HepG2 (cell line): ENCODE results near the gene ACSS3. TPM values are rescaled to one million over a fixed set of nuclear protein-coding genes. Genes with fewer than 3 reads are reported as not detected.

Experiments
- ATF7-NPFF ChIP-seq: sonication (generic); formaldehyde crosslinking; IDR thresholded peaks from 2 replicates; pipeline ENCODE4 v1.8.1; 2023; ENCODE audit warnings: mild to moderate bottlenecking, low read depth, missing genetic modification reagents, moderate library complexity
- CBX5 ChIP-seq: sonication (generic); formaldehyde crosslinking; IDR thresholded peaks from 2 replicates; pipeline ENCODE4 v1.4.0; 2020; ENCODE audit warnings: missing genetic modification reagents, borderline replicate concordance
- GATA4 ChIP-seq: sonication (generic); IDR thresholded peaks from 2 replicates; pipeline ENCODE4 v1.6.1; 2016; ENCODE audit warnings: antibody characterized with exemption, low read depth, borderline replicate concordance
- NR2F1 ChIP-seq, 2 experiments: fragments of 450-650 bp in 1 of 2; formaldehyde crosslinking in 1 of 2; IDR thresholded peaks; 2 replicates each; pipeline versions ENCODE4 v1.5.0 to v1.6.1; 2016 to 2020; ENCODE audit warnings: mild to moderate bottlenecking in 1 of 2, missing compliant biosample characterization in 1 of 2, missing genetic modification reagents in 1 of 2, moderate library complexity in 1 of 2
- POLR2A ChIP-seq, 2 experiments: IDR thresholded peaks; 2 replicates each; pipeline ENCODE4 v1.6.1; 2011; ENCODE audit warnings: low read depth in 2 of 2, low read length in 2 of 2, mild to moderate bottlenecking in 1 of 2, moderate library complexity in 1 of 2; ENCODE audit not compliant: insufficient read depth in 1 of 2
- SALL1 ChIP-seq: sonication (generic); formaldehyde crosslinking; IDR thresholded peaks from 2 replicates; pipeline ENCODE4 v1.8.0; 2022; ENCODE audit warnings: mild to moderate bottlenecking, missing genetic modification reagents
- SOX6 ChIP-seq, 2 experiments: fragments of 450-650 bp in 1 of 2; sonication (generic) in 1 of 2; formaldehyde crosslinking in 1 of 2; IDR thresholded peaks; 2 replicates each; pipeline versions ENCODE4 v1.4.0 to v1.6.1; 2017 to 2020; ENCODE audit warnings: antibody characterized with exemption in 1 of 2, mild to moderate bottlenecking in 1 of 2, missing genetic modification reagents in 1 of 2
- SRY ChIP-seq: sonication (generic); formaldehyde crosslinking; IDR thresholded peaks from 2 replicates; pipeline ENCODE4 v1.8.0; 2022; ENCODE audit warnings: mild to moderate bottlenecking, missing genetic modification reagents
- TEAD3 ChIP-seq: optimal IDR thresholded peaks from 2 replicates; pipeline ENCODE3; 2016; ENCODE audit warnings: borderline replicate concordance
- ZC3H4 ChIP-seq: sonication (generic); formaldehyde crosslinking; IDR thresholded peaks from 2 replicates; pipeline ENCODE4 v1.4.0; 2020; ENCODE audit warnings: missing genetic modification reagents, borderline replicate concordance
- ZNF10 ChIP-seq: sonication (generic); formaldehyde crosslinking; IDR thresholded peaks from 2 replicates; pipeline ENCODE4 v1.4.0; 2020; ENCODE audit warnings: mild to moderate bottlenecking, low read depth, missing genetic modification reagents, borderline replicate concordance
- ZNF703 ChIP-seq: sonication (generic); formaldehyde crosslinking; IDR thresholded peaks from 2 replicates; pipeline ENCODE4 v1.5.1; 2020; ENCODE audit warnings: missing genetic modification reagents, mild to moderate bottlenecking, moderate library complexity, borderline replicate concordance
- ZNF747 ChIP-seq: sonication (generic); formaldehyde crosslinking; IDR thresholded peaks from 2 replicates; pipeline ENCODE4 v1.8.1; 2023; ENCODE audit warnings: missing genetic modification reagents, mild to moderate bottlenecking, borderline replicate concordance
- ZNF792 ChIP-seq: IDR thresholded peaks from 2 replicates; pipeline ENCODE4 v1.6.1; 2016
- polyA plus RNA-seq, 8 experiments: library from polyadenylated mRNA; depleted of rRNA in 3 of 8; stranded (reverse) in 7 of 8; unstranded in 1 of 8; fragments of >200 nt; fragmentation: Illumina TruSeq in 4 of 8; extraction: Trizol in 4 of 8; gene quantifications; 2 replicates each; pipeline versions ENCODE4 v1.2.1 to v1.2.3, GENCODE V29; 2011 to 2016; ENCODE audit warnings: low read depth in 4 of 8, missing spikeins in 1 of 8, mixed read lengths in 1 of 8; ENCODE audit not compliant: insufficient read depth in 1 of 8
- total RNA-seq, 5 experiments: library from RNA; depleted of rRNA; stranded (reverse); fragments of >200 nt; fragmentation: Illumina TruSeq; extraction: Trizol; gene quantifications; 2 replicates each; pipeline ENCODE4 v1.2.3, GENCODE V29; 2016; ENCODE audit warnings: low read depth in 1 of 5
- TF ChIP-seq, protein P1 (sequence below): sonication (generic); formaldehyde crosslinking; IDR thresholded peaks from 2 replicates; pipeline ENCODE4 v1.4.0; 2020; ENCODE audit warnings: missing genetic modification reagents
- TF ChIP-seq, protein P2 (sequence below): IDR thresholded peaks from 2 replicates; pipeline ENCODE4 v1.6.1; 2016; ENCODE audit warnings: low read depth, borderline replicate concordance
- TF ChIP-seq, protein P3 (sequence below): sonication (generic); formaldehyde crosslinking; conservative IDR thresholded peaks from 2 replicates; pipeline ENCODE4 v1.8.1; 2023; ENCODE audit warnings: missing genetic modification reagents
- TF ChIP-seq, protein P4 (sequence below): sonication (generic); formaldehyde crosslinking; IDR thresholded peaks from 2 replicates; pipeline ENCODE4 v1.5.1; 2020; ENCODE audit warnings: mild to moderate bottlenecking, moderate library complexity, missing genetic modification reagents
- TF ChIP-seq, protein P5 (sequence below): sonication (generic); formaldehyde crosslinking; IDR thresholded peaks from 2 replicates; pipeline ENCODE4 v1.5.0; 2020; ENCODE audit warnings: mild to moderate bottlenecking, missing genetic modification reagents, borderline replicate concordance
- TF ChIP-seq, protein P6 (sequence below): sonication (generic); formaldehyde crosslinking; IDR thresholded peaks from 2 replicates; pipeline ENCODE4 v1.8.0; 2022; ENCODE audit warnings: mild to moderate bottlenecking, missing genetic modification reagents, moderate library complexity

Gene ACSS3
- total and polyA plus RNA-seq, 2 of the 13 experiments (the other 11 are each of a cell fraction or from before 2014, with no cell fraction given) = 79.5 to 86.3 TPM

DNA sequence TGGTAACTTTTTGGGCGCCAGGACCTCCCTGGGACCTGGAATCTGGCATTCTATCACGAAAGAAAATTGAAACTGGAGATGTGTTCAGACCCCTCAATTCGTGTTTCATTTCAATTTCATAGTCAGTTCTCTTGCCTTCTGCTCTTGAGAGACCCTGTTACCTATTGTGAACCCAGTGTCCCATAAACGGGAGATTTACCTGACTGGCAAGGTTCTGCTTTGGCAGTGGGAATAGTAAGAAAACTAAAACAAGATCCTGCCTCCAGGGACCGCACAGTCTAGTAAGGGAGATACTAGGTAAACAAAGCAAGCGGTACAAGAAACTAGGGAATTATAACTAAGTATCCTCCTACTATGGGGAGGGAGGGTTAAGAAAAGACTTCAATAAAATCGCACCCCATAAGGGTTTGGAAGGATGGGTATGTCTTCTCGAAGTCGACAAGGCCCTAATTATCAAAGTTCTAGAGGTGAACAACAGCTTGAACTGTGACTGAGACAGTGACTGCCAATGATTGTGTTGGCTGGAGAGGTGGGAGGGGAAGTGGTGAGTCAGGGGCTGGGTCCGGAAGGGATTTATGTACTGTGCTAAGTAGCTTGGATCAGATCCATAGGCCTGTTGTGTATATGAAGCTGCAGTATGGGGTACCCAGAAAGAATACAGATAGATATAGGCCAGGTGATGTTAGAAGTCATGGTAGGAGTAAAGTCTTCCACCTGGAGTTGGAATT lies 754 bp downstream of the ACSS3 start (continued):
- TF ChIP-seq, protein P1, sequence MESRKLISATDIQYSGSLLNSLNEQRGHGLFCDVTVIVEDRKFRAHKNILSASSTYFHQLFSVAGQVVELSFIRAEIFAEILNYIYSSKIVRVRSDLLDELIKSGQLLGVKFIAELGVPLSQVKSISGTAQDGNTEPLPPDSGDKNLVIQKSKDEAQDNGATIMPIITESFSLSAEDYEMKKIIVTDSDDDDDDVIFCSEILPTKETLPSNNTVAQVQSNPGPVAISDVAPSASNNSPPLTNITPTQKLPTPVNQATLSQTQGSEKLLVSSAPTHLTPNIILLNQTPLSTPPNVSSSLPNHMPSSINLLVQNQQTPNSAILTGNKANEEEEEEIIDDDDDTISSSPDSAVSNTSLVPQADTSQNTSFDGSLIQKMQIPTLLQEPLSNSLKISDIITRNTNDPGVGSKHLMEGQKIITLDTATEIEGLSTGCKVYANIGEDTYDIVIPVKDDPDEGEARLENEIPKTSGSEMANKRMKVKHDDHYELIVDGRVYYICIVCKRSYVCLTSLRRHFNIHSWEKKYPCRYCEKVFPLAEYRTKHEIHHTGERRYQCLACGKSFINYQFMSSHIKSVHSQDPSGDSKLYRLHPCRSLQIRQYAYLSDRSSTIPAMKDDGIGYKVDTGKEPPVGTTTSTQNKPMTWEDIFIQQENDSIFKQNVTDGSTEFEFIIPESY = no peak
- TF ChIP-seq SRY (CRISPR knock-in tag) = no peak; the same call in 1 of the 2 replicates
- TF ChIP-seq, protein P2, sequence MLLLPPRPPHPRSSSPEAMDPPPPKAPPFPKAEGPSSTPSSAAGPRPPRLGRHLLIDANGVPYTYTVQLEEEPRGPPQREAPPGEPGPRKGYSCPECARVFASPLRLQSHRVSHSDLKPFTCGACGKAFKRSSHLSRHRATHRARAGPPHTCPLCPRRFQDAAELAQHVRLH (CRISPR knock-in tag) = 0 out of 2 replicates have a peak, but pooled peaks have one; percentile 20
- TF ChIP-seq SALL1 (CRISPR knock-in tag) = peak; percentile 80
- TF ChIP-seq CBX5 (CRISPR knock-in tag) = no peak
- no peak for TF ChIP-seq ZNF747 (CRISPR knock-in tag)
- peak; percentile 71; the same call in 1 of the 2 replicates for TF ChIP-seq GATA4
- TF ChIP-seq ZNF10 (CRISPR knock-in tag) = no peak
- no peak for TF ChIP-seq ZNF703 (CRISPR knock-in tag)
- TF ChIP-seq ATF7-NPFF (CRISPR knock-in tag) = no peak; the same call in 1 of the 2 replicates
- TF ChIP-seq, protein P3, sequence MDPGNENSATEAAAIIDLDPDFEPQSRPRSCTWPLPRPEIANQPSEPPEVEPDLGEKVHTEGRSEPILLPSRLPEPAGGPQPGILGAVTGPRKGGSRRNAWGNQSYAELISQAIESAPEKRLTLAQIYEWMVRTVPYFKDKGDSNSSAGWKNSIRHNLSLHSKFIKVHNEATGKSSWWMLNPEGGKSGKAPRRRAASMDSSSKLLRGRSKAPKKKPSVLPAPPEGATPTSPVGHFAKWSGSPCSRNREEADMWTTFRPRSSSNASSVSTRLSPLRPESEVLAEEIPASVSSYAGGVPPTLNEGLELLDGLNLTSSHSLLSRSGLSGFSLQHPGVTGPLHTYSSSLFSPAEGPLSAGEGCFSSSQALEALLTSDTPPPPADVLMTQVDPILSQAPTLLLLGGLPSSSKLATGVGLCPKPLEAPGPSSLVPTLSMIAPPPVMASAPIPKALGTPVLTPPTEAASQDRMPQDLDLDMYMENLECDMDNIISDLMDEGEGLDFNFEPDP (CRISPR knock-in tag) = no peak
- TF ChIP-seq NR2F1 (CRISPR knock-in tag; IDR thresholded peaks at IDR 0.05) = no peak
- no peak for TF ChIP-seq ZC3H4 (CRISPR knock-in tag)
- TF ChIP-seq TEAD3 (CRISPR knock-in tag) = peak; percentile 43
- TF ChIP-seq, protein P4, sequence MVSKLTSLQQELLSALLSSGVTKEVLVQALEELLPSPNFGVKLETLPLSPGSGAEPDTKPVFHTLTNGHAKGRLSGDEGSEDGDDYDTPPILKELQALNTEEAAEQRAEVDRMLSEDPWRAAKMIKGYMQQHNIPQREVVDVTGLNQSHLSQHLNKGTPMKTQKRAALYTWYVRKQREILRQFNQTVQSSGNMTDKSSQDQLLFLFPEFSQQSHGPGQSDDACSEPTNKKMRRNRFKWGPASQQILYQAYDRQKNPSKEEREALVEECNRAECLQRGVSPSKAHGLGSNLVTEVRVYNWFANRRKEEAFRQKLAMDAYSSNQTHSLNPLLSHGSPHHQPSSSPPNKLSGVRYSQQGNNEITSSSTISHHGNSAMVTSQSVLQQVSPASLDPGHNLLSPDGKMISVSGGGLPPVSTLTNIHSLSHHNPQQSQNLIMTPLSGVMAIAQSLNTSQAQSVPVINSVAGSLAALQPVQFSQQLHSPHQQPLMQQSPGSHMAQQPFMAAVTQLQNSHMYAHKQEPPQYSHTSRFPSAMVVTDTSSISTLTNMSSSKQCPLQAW = peak; percentile 10; the same call in 1 of the 2 replicates
- peak; percentile 55 to 74; a peak in 3 of 4 replicates for TF ChIP-seq POLR2A (IDR thresholded peaks at IDR 0.05; ENCODE audit: insufficient read depth in 1 of 2, low read depth in 2 of 2, low read length in 2 of 2)
- 0 out of 2 replicates have a peak, but pooled peaks have one; percentile 20 for TF ChIP-seq ZNF792
- TF ChIP-seq, protein P5, sequence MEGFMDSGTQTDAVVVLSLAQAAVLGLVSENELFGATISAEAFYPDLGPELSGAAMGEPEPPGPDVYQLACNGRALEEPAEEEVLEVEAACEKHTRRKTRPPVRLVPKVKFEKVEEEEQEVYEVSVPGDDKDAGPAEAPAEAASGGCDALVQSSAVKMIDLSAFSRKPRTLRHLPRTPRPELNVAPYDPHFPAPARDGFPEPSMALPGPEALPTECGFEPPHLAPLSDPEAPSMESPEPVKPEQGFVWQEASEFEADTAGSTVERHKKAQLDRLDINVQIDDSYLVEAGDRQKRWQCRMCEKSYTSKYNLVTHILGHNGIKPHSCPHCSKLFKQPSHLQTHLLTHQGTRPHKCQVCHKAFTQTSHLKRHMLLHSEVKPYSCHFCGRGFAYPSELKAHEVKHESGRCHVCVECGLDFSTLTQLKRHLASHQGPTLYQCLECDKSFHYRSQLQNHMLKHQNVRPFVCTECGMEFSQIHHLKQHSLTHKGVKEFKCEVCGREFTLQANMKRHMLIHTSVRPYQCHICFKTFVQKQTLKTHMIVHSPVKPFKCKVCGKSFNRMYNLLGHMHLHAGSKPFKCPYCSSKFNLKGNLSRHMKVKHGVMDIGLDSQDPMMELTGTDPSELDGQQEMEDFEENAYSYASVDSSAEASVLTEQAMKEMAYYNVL (CRISPR knock-in tag) = no peak
- TF ChIP-seq, protein P6, sequence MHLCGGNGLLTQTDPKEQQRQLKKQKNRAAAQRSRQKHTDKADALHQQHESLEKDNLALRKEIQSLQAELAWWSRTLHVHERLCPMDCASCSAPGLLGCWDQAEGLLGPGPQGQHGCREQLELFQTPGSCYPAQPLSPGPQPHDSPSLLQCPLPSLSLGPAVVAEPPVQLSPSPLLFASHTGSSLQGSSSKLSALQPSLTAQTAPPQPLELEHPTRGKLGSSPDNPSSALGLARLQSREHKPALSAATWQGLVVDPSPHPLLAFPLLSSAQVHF = no peak
- TF ChIP-seq SOX6 (IDR thresholded peaks at IDR 0.05) = no peak
- TF ChIP-seq SOX6 (CRISPR knock-in tag; IDR thresholded peaks at IDR 0.05) = peak; percentile 53; the same call in 1 of the 2 replicates
